ENCODE results near the gene GPX1.
A peak's percentile ranks its signal among the peaks of the same experiment; 100 is the strongest.
"Not testable (repeated sequence)": the region's sequence is repeated elsewhere in the genome, so short reads cannot be mapped to it uniquely, and the experiment has no call there.

GPX1 gene

DNA sequence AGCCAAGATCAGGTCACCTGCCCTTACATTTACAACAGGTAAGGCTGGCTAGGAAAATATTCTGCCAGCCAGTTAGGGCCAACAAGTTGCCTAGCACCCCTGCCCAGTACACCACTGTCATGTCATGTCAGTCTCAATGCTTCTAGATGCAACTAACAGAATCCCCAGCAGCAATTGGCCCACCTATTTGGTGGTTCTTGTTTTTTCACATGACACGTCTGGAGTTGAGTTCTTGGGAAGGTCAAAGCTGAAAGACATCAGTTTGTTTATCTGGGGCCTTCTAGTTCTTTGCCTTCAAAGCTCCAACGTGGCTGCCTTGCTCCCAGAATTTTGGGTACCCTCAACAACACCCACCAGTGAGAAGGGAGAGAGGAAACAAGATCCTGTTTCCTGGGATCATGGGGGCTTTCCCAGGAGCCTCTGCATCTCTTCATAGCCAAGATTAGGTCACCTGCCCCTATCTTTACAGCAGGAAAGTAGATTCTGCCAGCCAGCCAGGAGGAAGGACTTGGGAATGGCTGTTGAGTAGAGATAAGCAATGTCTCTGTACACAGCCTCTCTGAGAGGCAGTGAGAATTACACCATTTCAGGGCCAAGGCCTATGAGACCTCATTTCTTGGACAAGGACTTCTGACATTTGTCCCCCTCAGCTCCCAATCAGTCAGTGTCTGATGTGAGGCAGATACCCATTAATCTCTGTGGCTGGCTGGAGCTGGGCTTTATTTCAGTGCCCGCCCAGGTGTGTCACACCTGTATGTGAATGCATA is 8.6 kb downstream of the GPX1 start:
- ChIA-PET POLR2A (no interaction called here), CTCF (interaction anchor here (1.2 to 5.9 kb wide), 3 partner anchors 7 to 10 kb away, joined by 4 to 37 read pairs (median 7); partner anchors contain the start of gene USP4)
- DNase-seq (ENCODE audit: extremely low spot score) = no peak
- TF ChIP-seq, protein P1, sequence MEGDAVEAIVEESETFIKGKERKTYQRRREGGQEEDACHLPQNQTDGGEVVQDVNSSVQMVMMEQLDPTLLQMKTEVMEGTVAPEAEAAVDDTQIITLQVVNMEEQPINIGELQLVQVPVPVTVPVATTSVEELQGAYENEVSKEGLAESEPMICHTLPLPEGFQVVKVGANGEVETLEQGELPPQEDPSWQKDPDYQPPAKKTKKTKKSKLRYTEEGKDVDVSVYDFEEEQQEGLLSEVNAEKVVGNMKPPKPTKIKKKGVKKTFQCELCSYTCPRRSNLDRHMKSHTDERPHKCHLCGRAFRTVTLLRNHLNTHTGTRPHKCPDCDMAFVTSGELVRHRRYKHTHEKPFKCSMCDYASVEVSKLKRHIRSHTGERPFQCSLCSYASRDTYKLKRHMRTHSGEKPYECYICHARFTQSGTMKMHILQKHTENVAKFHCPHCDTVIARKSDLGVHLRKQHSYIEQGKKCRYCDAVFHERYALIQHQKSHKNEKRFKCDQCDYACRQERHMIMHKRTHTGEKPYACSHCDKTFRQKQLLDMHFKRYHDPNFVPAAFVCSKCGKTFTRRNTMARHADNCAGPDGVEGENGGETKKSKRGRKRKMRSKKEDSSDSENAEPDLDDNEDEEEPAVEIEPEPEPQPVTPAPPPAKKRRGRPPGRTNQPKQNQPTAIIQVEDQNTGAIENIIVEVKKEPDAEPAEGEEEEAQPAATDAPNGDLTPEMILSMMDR (IDR thresholded peaks at IDR 0.05; ENCODE audit: control extremely low read depth, extremely low read depth, low read depth, missing control alignments) = no peak

DNA sequence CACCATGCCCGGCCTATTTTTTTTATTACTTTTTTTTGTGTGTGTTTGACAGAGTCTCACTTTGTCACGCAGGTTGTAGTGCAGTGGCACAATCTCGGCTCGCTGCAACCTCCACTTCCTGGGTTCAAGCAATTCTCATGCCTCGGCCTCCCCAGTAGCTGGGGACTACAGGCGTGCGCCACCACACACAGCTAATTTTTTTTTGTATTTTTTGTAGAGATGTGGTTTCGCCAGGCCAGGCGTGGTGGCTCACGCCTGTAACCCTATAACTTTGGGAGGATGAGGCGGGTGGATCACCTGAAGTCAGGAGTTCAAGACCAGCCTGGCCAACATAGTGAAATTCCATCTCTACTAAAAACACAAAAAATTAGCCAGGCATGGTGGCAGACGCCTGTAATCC is 9.8 kb downstream of the GPX1 start:
- ChIA-PET POLR2A (interaction anchor here (1.0 kb wide), 1 partner anchor 9 kb away, joined by 6 read pairs; the partner anchor contains the start of gene USP4), CTCF (interaction anchor here (0.8 to 5.9 kb wide), 4 partner anchors 9 to 101 kb away, joined by 3 to 37 read pairs (median 6); partner anchors contain the start of gene USP4)
- DNase-seq (ENCODE audit: extremely low spot score) = not testable (repeated sequence)

DNA sequence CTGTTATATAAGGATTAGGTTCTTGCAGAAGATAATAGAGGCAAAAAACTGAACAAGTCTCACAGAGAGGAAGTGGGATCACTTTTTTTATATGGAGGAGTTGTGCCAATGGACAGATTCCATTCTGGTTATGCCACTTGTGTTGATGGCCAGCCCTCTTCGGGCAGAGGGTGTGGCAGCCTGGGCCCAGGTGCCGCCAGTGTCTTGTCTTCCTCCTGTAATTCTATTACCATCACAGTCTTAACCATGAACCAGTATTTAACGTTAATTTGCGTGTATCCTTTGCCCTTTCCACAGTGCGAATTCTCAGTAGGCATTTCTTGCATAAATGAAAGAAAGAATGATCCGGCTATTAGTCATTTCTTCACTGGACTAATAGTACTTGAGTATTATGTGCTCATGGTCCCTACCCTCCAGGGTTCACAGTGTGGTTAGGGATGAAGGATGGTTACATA is 11.3 kb downstream of the GPX1 start:
- CTCF ChIA-PET = no interaction called here
- DNase-seq (ENCODE audit: extremely low spot score) = no peak
- TF ChIP-seq, protein P1 (IDR thresholded peaks at IDR 0.05; ENCODE audit: control extremely low read depth, extremely low read depth, low read depth, missing control alignments) = no peak
- POLR2A ChIA-PET = no interaction called here

DNA sequence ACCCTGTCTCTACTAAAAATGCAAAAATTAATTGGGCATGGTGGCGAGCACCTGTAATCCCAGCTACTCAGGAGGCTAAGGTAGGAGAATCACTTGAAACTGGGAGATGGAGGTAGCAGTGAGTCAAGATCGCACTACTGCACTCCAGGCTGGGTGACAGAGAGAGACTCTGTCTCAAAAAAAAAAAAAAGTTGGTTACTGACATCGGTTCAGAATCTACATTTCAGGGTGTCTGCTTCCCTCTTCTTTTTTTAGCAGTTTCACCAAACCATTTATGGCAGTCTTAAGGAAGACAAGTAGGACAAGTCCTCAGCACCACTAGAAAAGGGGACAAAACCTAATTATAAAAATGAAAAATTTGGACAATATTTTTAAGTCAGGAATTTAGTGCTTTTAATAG is 15.0 kb downstream of the GPX1 start:
- no peak for DNase-seq (ENCODE audit: extremely low spot score)
- POLR2A ChIA-PET = interaction anchor here (0.7 kb wide), 1 partner anchor 1881 kb away, joined by 4 read pairs; no protein-coding TSS in a partner anchor
- CTCF ChIA-PET = interaction anchor here (0.7 to 1.6 kb wide), 2 partner anchors 11 to 78 kb away, joined by 3 to 4 read pairs; no protein-coding TSS in a partner anchor
- TF ChIP-seq, protein P1 (IDR thresholded peaks at IDR 0.05; ENCODE audit: control extremely low read depth, extremely low read depth, low read depth, missing control alignments) = no peak

DNA sequence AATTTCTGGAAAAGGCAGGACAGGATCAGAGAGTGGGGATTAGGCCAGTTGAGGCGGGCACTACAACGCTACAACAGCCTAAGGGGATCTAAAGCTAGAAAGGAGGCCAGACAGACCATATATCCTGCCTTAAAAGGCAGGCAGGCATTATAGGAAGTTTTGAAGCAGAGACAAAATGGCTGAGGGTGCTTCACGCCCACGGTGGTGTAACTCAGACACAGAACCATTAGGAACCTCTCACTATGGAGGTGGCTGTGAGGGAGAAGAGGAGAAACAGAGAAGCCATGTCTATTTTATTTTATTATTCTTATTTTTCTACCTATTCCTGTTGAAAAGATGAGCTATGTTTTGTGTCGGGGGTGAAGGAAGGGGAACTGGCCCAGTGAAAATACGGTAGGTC is 16.2 kb downstream of the GPX1 start:
- DNase-seq (ENCODE audit: extremely low spot score) = no peak
- CTCF ChIA-PET = interaction anchor here (1.0 to 1.6 kb wide), 2 partner anchors 10 to 107 kb away, joined by 4 to 5 read pairs; no protein-coding TSS in a partner anchor

DNA sequence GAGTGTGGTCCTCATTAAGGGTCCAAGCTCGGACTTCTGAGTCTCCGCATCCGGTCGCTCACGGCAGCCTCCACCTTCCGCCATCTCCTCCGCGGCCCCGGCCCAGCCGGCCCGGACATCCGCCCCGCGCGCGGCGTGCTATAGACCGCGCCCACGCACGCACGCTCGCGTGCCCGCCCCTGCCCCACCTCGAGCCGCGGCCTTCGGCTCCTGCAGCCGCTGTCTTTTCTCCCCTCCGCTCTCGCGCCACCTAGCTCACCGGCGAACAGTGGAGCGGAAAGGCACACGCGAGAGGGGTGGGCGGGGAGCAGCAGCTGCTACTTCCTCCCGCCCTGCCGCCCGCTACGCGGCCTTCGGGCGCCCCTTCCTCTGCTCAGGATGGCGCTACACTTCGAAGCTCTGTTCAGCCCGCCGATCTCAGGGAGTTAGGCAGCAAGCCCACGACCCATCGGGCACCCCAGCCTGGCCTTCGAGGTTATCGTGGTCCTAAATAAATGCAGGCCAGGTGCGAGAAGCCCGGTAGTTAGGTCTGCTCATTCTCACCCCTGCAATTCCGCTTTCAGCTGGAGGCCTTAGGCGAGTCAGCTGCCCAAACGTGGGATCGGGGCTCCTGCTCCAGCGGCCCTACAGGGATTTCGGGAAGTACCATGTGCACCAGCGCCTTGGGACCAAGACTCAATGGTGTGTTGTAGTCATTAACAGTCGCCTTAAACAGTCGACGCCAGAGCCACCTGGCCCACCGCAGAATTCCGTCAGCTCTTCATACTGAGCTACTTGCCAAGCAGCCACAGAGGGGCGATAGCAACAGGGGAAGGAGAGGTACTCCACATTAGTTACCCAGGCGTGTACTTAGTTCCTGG is 18.0 kb downstream of the GPX1 start, which contains the start of gene USP4:
Gene USP4 (minus strand): TSS at position 113 of the 860 bp plus-strand sequence. CDS start 29 bp downstream, at position 84.
- POLR2A ChIA-PET = interaction anchor here (0.5 to 2.7 kb wide), 19 partner anchors 8 to 1426 kb away, joined by 3 to 26 read pairs (median 5); partner anchors contain the start of genes GPX1, NDUFAF3, RHOA and TCTA
- TF ChIP-seq, protein P1 (IDR thresholded peaks at IDR 0.05; ENCODE audit: control extremely low read depth, extremely low read depth, low read depth, missing control alignments) = peak; percentile 71
- CTCF ChIA-PET = interaction anchor here (0.7 to 3.0 kb wide), 36 partner anchors 8 to 246 kb away, joined by 3 to 37 read pairs (median 6); partner anchors contain the start of genes DAG1, KLHDC8B, NICN1 and QRICH1
- peak; percentile 95 for DNase-seq (ENCODE audit: extremely low spot score)

More for the DNA sequence above, 16.2 kb downstream of the GPX1 start:
- TF ChIP-seq, protein P1 (IDR thresholded peaks at IDR 0.05; ENCODE audit: control extremely low read depth, extremely low read depth, low read depth, missing control alignments) = no peak
- POLR2A ChIA-PET = no interaction called here
